ENCODE results near the gene AKR7A2. TPM values are rescaled to one million over a fixed set of nuclear protein-coding genes. Genes with fewer than 3 reads are reported as not detected.
"Not testable (repeated sequence)": the region's sequence is repeated elsewhere in the genome, so short reads cannot be mapped to it uniquely, and the experiment has no call there.

Gene AKR7A2
- total RNA-seq, 4 donors from 2014 or later = 45.4 to 80.2 (median 60.2) TPM

DNA sequence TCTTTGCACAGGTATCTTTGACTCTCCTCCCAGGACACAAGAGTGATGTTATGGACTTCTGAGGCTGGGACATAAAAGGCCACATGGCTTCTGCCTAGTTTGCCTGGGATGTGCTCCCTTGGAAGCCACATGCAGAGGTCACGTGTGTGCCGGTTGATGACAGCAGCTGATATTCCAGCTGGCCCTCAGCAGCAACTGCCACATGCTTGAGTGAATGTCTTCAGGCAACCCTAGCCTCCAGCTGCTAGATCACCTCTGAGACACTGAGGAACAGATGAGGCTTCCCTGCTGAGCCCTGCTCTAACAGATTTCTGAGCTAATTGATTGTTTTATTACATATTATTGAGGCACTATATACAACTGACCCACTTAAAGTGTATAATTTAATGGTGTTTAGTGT, 11.7 kb downstream of the AKR7A2 start:
- H3K9me3 ChIP-seq = no peaks in the 10 kb centered on the region
- TF ChIP-seq, protein P1, sequence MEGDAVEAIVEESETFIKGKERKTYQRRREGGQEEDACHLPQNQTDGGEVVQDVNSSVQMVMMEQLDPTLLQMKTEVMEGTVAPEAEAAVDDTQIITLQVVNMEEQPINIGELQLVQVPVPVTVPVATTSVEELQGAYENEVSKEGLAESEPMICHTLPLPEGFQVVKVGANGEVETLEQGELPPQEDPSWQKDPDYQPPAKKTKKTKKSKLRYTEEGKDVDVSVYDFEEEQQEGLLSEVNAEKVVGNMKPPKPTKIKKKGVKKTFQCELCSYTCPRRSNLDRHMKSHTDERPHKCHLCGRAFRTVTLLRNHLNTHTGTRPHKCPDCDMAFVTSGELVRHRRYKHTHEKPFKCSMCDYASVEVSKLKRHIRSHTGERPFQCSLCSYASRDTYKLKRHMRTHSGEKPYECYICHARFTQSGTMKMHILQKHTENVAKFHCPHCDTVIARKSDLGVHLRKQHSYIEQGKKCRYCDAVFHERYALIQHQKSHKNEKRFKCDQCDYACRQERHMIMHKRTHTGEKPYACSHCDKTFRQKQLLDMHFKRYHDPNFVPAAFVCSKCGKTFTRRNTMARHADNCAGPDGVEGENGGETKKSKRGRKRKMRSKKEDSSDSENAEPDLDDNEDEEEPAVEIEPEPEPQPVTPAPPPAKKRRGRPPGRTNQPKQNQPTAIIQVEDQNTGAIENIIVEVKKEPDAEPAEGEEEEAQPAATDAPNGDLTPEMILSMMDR (IDR thresholded peaks at IDR 0.05 in 4 of 5, conservative IDR thresholded peaks at IDR 0.05 in 1 of 5) = no peak
- no peak for TF ChIP-seq POLR2A (IDR thresholded peaks at IDR 0.05)
- intact Hi-C loops (cut with DNase I; ENCODE audit: low total_unique reads) (no loop called here), in situ Hi-C loops (cut with MboI; ENCODE audit: low sequenced_read_pairs in 4 of 4) (no loop called here)
- no peak overlapping the region for H3K4me3 ChIP-seq
- no peak overlapping the region for H3K27ac ChIP-seq
- ATAC-seq (no peak), DNase-seq (no peak)
- no peaks in the 10 kb centered on the region for H3K4me1 ChIP-seq
- peaks cover 0 to 21% of the 10 kb centered on the region in 2 donors for H3K36me3 ChIP-seq
- H3K27me3 ChIP-seq = no peaks in the 10 kb centered on the region

DNA sequence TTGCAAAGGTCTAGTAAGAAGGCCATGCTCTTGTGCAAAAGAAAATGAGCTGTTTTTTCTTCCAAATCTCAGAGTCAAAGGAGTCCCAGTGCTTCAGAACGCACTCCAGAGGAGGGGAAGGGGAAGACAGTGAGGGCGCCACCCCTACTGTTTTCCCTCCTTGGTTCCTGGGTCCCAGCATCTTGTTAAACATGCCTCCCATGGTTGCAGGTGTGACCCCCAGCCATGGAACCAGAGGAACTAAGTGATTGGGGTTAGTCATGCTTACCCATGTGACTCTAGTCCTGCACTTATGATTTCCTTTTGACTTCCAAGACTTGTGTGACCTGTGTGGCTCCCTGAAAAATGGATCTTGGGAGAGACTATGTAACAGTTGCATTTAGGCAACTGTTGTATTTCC, 17.3 kb downstream of the AKR7A2 start:
- DNase-seq (no peak), ATAC-seq (no peak)
- H3K27ac ChIP-seq = no peak overlapping the region
- no peaks in the 10 kb centered on the region for H3K36me3 ChIP-seq
- TF ChIP-seq, protein P1 (IDR thresholded peaks at IDR 0.05 in 4 of 5, conservative IDR thresholded peaks at IDR 0.05 in 1 of 5) = no peak
- TF ChIP-seq POLR2A (IDR thresholded peaks at IDR 0.05) = no peak
- H3K4me3 ChIP-seq = no peak overlapping the region
- in situ Hi-C loops (cut with MboI; ENCODE audit: low sequenced_read_pairs in 4 of 4) = no loop called here
- no peaks in the 10 kb centered on the region for H3K4me1 ChIP-seq
- no peaks in the 10 kb centered on the region for H3K9me3 ChIP-seq
- intact Hi-C loops (cut with DNase I; ENCODE audit: low total_unique reads) = no loop called here
- H3K27me3 ChIP-seq = no peaks in the 10 kb centered on the region

DNA sequence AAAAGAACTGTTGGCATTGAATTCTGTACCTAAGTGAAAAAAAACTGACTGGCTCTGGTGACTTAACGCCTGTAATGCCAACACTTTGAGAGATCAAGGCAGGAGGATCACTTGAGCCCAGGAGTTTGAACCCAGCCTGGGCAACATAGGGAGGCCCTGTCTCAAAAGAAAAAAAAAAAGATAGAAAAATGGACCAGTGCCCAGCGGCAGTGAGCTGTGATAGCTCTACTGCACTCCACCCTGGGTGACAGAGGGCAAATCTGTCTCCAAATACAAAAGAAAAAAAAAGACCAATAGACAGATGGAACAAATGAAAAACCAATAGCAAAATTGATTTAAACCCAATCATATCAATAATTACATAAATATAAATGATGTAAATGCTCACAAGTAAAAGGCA, 22.7 kb downstream of the AKR7A2 start:
- DNase-seq = no peak
- Histone ChIP-seq H3K36me3 (no peaks in the 10 kb centered on the region), H3K4me3 (peak overlapping the region; percentile 44 to 67 (median 54)), H3K4me1 (peaks cover 5% of the 10 kb centered on the region in 2 donors), H3K27me3 (no peaks in the 10 kb centered on the region), H3K27ac (peak overlapping the region in 1 of 4 donors; percentile 10), H3K9me3 (no peaks in the 10 kb centered on the region)
- no peak for TF ChIP-seq POLR2A (IDR thresholded peaks at IDR 0.05)
- TF ChIP-seq, protein P1 (IDR thresholded peaks at IDR 0.05 in 4 of 5, conservative IDR thresholded peaks at IDR 0.05 in 1 of 5) = no peak
- in situ Hi-C loops (cut with MboI; ENCODE audit: low sequenced_read_pairs in 4 of 4) (no loop called here), intact Hi-C loops (cut with DNase I; ENCODE audit: low total_unique reads) (no loop called here)
- no peak for ATAC-seq

DNA sequence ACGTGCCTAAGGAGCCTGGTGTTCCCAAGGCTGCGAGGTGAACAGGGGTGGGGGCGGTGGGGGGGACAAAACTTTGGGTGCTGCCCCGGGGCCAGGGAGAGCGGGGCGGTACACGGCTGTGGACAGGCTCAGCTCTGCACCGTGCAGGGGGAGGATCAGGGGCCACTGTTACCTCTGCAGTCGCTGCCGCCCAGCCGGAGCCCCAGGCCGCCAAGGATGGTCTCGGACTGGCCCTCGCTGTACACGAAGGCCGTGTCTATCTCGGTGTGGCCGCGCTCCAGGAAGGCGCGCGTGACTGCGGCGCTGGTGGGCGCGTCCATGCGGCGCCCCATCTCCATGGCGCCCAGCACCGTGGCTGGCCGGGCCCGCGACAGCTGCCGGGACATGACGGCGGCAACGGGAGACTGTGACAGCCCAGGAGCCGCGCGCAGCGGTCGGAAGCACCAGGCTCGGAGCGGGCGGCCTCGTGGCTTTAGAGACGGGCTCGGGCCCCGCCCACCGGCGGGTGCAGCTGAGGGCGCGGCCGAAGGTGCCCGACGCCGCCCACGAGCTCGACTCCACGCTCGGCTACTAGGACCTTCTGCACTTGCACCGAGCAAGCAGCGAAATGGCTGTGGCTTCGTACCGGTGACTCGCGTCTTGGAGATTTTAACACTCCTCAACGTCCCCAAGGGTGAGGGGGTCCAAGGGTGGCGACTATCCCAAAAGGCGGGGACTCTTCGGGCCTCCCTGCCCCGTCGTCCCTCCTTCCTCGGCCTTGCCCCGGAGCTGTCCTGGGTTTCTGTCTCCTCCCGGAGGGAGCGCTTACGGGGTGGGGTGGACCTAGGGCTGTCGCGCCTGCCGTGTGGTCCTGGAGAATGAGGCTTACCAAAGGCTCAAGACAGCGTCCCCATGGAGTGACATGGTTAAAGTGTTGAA, 23.4 kb downstream of the AKR7A2 start, which contains the start of gene AKR7A3:
TSS of gene AKR7A3 (minus strand) at position 447 of the 918 bp plus-strand sequence. CDS start at position 386, 61 bp downstream.
- Histone ChIP-seq H3K4me3 (peak within 1 kb of the TSS; percentile 44 to 67 (median 54)), H3K27ac (peak within 1 kb of the TSS in 1 of 4 donors; percentile 10)
- intact Hi-C loops (cut with DNase I; ENCODE audit: low total_unique reads); H3K9me3 ChIP-seq; H3K36me3 ChIP-seq; H3K4me1 ChIP-seq; in situ Hi-C loops (cut with MboI; ENCODE audit: low sequenced_read_pairs in 4 of 4); H3K27me3 ChIP-seq: not testable (repeated sequence)
- ATAC-seq (peak; percentile 67 to 81), DNase-seq (peak in 1 of 2 donors; percentile 30)

- H3K4me3 ChIP-seq = no peak overlapping the region
- in situ Hi-C loops (cut with MboI; ENCODE audit: low sequenced_read_pairs in 4 of 4) = no loop called here
- TF ChIP-seq POLR2A (IDR thresholded peaks at IDR 0.05) = no peak
- TF ChIP-seq, protein P1 (IDR thresholded peaks at IDR 0.05 in 4 of 5, conservative IDR thresholded peaks at IDR 0.05 in 1 of 5) = no peak
- no peaks in the 10 kb centered on the region for H3K9me3 ChIP-seq
- no peaks in the 10 kb centered on the region for H3K36me3 ChIP-seq
- H3K27ac ChIP-seq = no peak overlapping the region
- H3K4me1 ChIP-seq = peaks cover 5% of the 10 kb centered on the region in 2 donors
- H3K27me3 ChIP-seq = no peaks in the 10 kb centered on the region
- intact Hi-C loops (cut with DNase I; ENCODE audit: low total_unique reads) = no loop called here
- ATAC-seq (no peak), DNase-seq (no peak)
Observed at GRCh38 chr1:19287436-19288185, 24.3 kb downstream of the AKR7A2 start.

- DNase-seq; H3K27me3 ChIP-seq; H3K36me3 ChIP-seq; H3K9me3 ChIP-seq; in situ Hi-C loops (cut with MboI; ENCODE audit: low sequenced_read_pairs in 4 of 4); H3K4me1 ChIP-seq; H3K4me3 ChIP-seq; H3K27ac ChIP-seq; ATAC-seq; intact Hi-C loops (cut with DNase I; ENCODE audit: low total_unique reads): not testable (repeated sequence)
Observed at GRCh38 chr1:19285807-19286206, 26.1 kb downstream of the AKR7A2 start.

DNA sequence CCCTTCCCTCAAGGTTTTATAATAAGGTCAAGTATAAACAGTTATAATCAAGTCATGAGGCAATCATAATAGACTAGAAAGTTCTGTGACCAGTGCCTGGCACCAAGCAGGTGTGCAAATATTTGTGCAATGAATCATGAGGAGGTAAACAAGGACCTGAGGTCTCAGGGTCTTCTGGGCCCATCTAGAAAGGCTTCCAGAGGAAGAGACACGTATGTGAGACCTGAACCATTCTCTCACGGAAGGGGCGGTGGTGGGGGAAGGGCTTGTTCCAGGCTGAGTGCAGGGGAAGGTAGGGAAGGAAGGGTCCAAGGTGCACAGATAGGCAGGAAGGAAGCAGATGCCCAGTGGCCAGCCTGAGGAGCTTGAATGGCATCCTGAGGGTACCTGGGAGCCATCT, 26.6 kb downstream of the AKR7A2 start:
- H3K27me3 ChIP-seq; intact Hi-C loops (cut with DNase I; ENCODE audit: low total_unique reads); H3K4me3 ChIP-seq; H3K27ac ChIP-seq; H3K9me3 ChIP-seq; in situ Hi-C loops (cut with MboI; ENCODE audit: low sequenced_read_pairs in 4 of 4); ATAC-seq; DNase-seq; H3K4me1 ChIP-seq; H3K36me3 ChIP-seq: not testable (repeated sequence)

All from gastrocnemius medialis (tissue), 4 donors.